IMR-90 (cell line): ENCODE results near the gene RAD51B. TPM values are rescaled to one million over a fixed set of nuclear protein-coding genes. Genes with fewer than 3 reads are reported as not detected.

Source experiments
- ATAC-seq: fragments of 200-7000 bp; cut with Tn5 transposase; 2 replicates; pipeline ENCODE4 v1.9.1; 2020; ENCODE audit warnings: low read depth, mild to moderate bottlenecking, moderate library complexity
- BruUV-seq: library from RNA; stranded (reverse); fragments of 400-500 nt; replicated peaks from 2 replicates; lab custom pipeline; 2021; lab: Mats Ljungman, UMichigan
- CTCF ChIA-PET: fragments of 300-600 bp; formaldehyde crosslinking; extraction: SDS; loops from one replicate; lab custom pipeline; 2021; ENCODE audit warnings: antibody characterized with exemption; lab: Yijun Ruan, JAX
- POLR2A ChIA-PET: fragments of 300-600 bp; sonication (Branson Sonifier 250); formaldehyde crosslinking; loops from one replicate; lab custom pipeline; 2022; ENCODE audit warnings: antibody characterized with exemption; ENCODE audit not compliant: unreplicated experiment; lab: Charles Lee
- DNase-seq: peaks from one replicate; pipeline ENCODE4 v3.0.0; 2013
- H2AFZ ChIP-seq: replicated peaks from 2 replicates; pipeline ENCODE3; 2013; ENCODE audit warnings: low read length, mild to moderate bottlenecking; ENCODE audit not compliant: poor library complexity
- H2AK5ac ChIP-seq: 2 replicates; pipeline ENCODE4 v1.6.1; 2013; ENCODE audit warnings: low read depth, low read length, inconsistent platforms
- H2AK9ac ChIP-seq: replicated peaks from 2 replicates; pipeline ENCODE3; 2013; ENCODE audit warnings: mild to moderate bottlenecking, low read depth, low read length, moderate library complexity; ENCODE audit not compliant: poor library complexity
- H2BK120ac ChIP-seq: 2 replicates; pipeline ENCODE4 v1.6.1; 2013; ENCODE audit warnings: low read depth, low read length, inconsistent platforms
- H2BK15ac ChIP-seq: 3 replicates; pipeline ENCODE4 v1.6.1; 2013; ENCODE audit warnings: low read depth, low read length, inconsistent platforms
- H2BK20ac ChIP-seq: 2 replicates; pipeline ENCODE4 v1.6.1; 2013; ENCODE audit warnings: low read depth, mild to moderate bottlenecking, inconsistent platforms, low read length, moderate library complexity
- H2BK5ac ChIP-seq: 2 replicates; pipeline ENCODE4 v1.6.1; 2013; ENCODE audit warnings: mild to moderate bottlenecking, low read depth, low read length, inconsistent platforms; ENCODE audit not compliant: poor library complexity, severe bottlenecking
- H3K14ac ChIP-seq: replicated peaks from 2 replicates; pipeline ENCODE4 v1.6.1; 2013; ENCODE audit warnings: low read depth, low read length, inconsistent platforms
- H3K18ac ChIP-seq: 2 replicates; pipeline ENCODE4 v1.6.1; 2013; ENCODE audit warnings: low read depth, low read length, control low read depth
- H3K23ac ChIP-seq: 2 replicates; pipeline ENCODE4 v1.6.1; 2013; ENCODE audit warnings: low read depth, low read length, inconsistent platforms
- H3K27ac ChIP-seq: 2 replicates; pipeline ENCODE4 v1.5.1; 2013; ENCODE audit warnings: mild to moderate bottlenecking, control low read depth, low read length; ENCODE audit not compliant: insufficient read depth
- H3K27me3 ChIP-seq: 2 replicates; pipeline ENCODE4 v1.6.1; 2013; ENCODE audit warnings: low read length; ENCODE audit not compliant: control insufficient read depth, insufficient read depth
- H3K36me3 ChIP-seq: 2 replicates; pipeline ENCODE4 v1.6.1; 2013; ENCODE audit warnings: low read length, mixed read lengths; ENCODE audit not compliant: control insufficient read depth, insufficient read depth
- H3K4ac ChIP-seq: 2 replicates; pipeline ENCODE4 v1.6.1; 2013; ENCODE audit warnings: low read depth, low read length, inconsistent platforms
- H3K4me1 ChIP-seq: 2 replicates; pipeline ENCODE4 v1.6.1; 2013; ENCODE audit warnings: low read length, mixed read lengths; ENCODE audit not compliant: control insufficient read depth, insufficient read depth
- H3K4me2 ChIP-seq: 2 replicates; pipeline ENCODE4 v1.6.1; 2013; ENCODE audit warnings: low read depth, mild to moderate bottlenecking, control low read depth, low read length, moderate library complexity
- H3K4me3 ChIP-seq: 2 replicates; pipeline ENCODE4 v1.5.1; 2013; ENCODE audit warnings: low read depth, mild to moderate bottlenecking, control low read depth, low read length, moderate library complexity; ENCODE audit not compliant: insufficient read depth
- H3K56ac ChIP-seq: 2 replicates; pipeline ENCODE4 v1.6.1; 2013; ENCODE audit warnings: low read length, inconsistent platforms; ENCODE audit not compliant: insufficient read depth; ENCODE audit errors: extremely low read depth
- H3K79me1 ChIP-seq, 2 experiments: 2 replicates each; pipeline ENCODE4 v1.6.1; 2013; ENCODE audit warnings: low read length in 2 of 2, inconsistent platforms in 1 of 2, low read depth in 1 of 2
- H3K9ac ChIP-seq: 2 replicates; pipeline ENCODE4 v1.6.1; 2013; ENCODE audit warnings: low read depth, low read length, control low read depth
- H3K9me1 ChIP-seq: 2 replicates; pipeline ENCODE4 v1.6.1; 2013; ENCODE audit warnings: low read length, inconsistent platforms; ENCODE audit not compliant: insufficient read depth
- H3K9me3 ChIP-seq: 2 replicates; pipeline ENCODE4 v1.6.1; 2013; ENCODE audit warnings: low read length; ENCODE audit not compliant: control insufficient read depth, insufficient read depth
- H4K20me1 ChIP-seq: 2 replicates; pipeline ENCODE4 v1.6.1; 2013; ENCODE audit warnings: low read length, inconsistent platforms; ENCODE audit not compliant: insufficient read depth
- H4K5ac ChIP-seq: 2 replicates; pipeline ENCODE4 v1.6.1; 2013; ENCODE audit warnings: mild to moderate bottlenecking, low read depth, low read length, control low read depth
- H4K8ac ChIP-seq, 2 experiments: 2 replicates each; pipeline ENCODE4 v1.6.1; 2013; ENCODE audit warnings: low read depth in 2 of 2, low read length in 2 of 2, control low read depth in 1 of 2, inconsistent platforms in 1 of 2
- H4K91ac ChIP-seq: 2 replicates; pipeline ENCODE4 v1.6.1; 2013; ENCODE audit warnings: low read depth, low read length, inconsistent platforms; ENCODE audit not compliant: insufficient read depth
- MAFK ChIP-seq: IDR thresholded peaks from 2 replicates; pipeline ENCODE4 v1.6.1; 2012; ENCODE audit warnings: low read depth, low read length, improper control_type of control experiment
- WGBS, 2 experiments: methylation state at CpG; one replicate each; pipeline versions ENCODE4 v1.1.5 to v1.1.7; 2013; ENCODE audit warnings: missing lambda C conversion rate in 2 of 2; ENCODE audit not compliant: insufficient read length in 1 of 2; ENCODE audit errors: extremely low coverage in 2 of 2; 5-methylcytosine and 5-hydroxymethylcytosine counted together
- dilution Hi-C: fragments of 300-500 bp; cut with HindIII; formaldehyde crosslinking; loops from one replicate; pipeline ENCODE4 v1.14.3; 2018; ENCODE audit warnings: low sequenced_read_pairs; ENCODE audit not compliant: unreplicated experiment
- in situ Hi-C: fragments of 300-500 bp; cut with MboI; formaldehyde crosslinking; loops from 3 replicates; pipeline ENCODE4 v1.14.3; 2019; ENCODE audit warnings: low sequenced_read_pairs, inconsistent platforms, mixed read lengths
- intact Hi-C: fragments of 100-400 bp; cut with micrococcal nuclease; formaldehyde crosslinking; loops from 2 replicates; pipeline ENCODE4 v1.10.0; 2022
- polyA plus RNA-seq, 3 experiments: library from polyadenylated mRNA; depleted of rRNA; stranded (reverse); fragments of >200 nt; gene quantifications; 2 replicates each; pipeline ENCODE4 v1.2.3, GENCODE V29; 2012; ENCODE audit warnings: low replicate concordance in 1 of 3
- total RNA-seq: library from RNA; depleted of rRNA; stranded (reverse); fragments of >200 nt; gene quantifications from 2 replicates; pipeline ENCODE4 v1.2.3, GENCODE V29; 2012

RAD51B gene
- total and polyA plus RNA-seq, 2 of the 4 experiments (the other 2 are of a cell fraction) = 5.1 to 18.8 TPM

GRCh38 chr14:68552075-68552474 lies 732.5 kb downstream of the RAD51B start:
- peak overlapping the region; percentile 57 for H2AK9ac ChIP-seq
- H3K4ac ChIP-seq = peak overlapping the region; percentile 48; the same call in 1 of the 2 replicates
- no TSS peak for BruUV-seq
- ATAC-seq (no peak), DNase-seq (no peak)
- WGBS, 2 experiments = no CpG with 5 or more reads among the region's 7 CpGs
- H3K14ac ChIP-seq = no peak overlapping the region
- no peaks in the 10 kb centered on the region for H3K36me3 ChIP-seq
- H2BK120ac ChIP-seq = peak overlapping the region; percentile 84
- POLR2A ChIA-PET = no interaction called here
- in situ Hi-C loops (no loop called here), intact Hi-C loops (no loop called here), dilution Hi-C loops (no loop called here)
- no peak for TF ChIP-seq MAFK
- no peak overlapping the region; the same call in 1 of the 2 replicates for H3K18ac ChIP-seq
- no peak overlapping the region for H3K4me3 ChIP-seq
- H4K20me1 ChIP-seq = no peaks in the 10 kb centered on the region
- peaks cover 0 to 13% of the 10 kb centered on the region in 2 experiments; a peak in 2 of 4 replicates for H3K79me1 ChIP-seq
- H3K9me1 ChIP-seq = peaks cover 28% of the 10 kb centered on the region
- H4K91ac ChIP-seq = peak overlapping the region; percentile 5; the same call in 1 of the 2 replicates
- peaks cover 34% of the 10 kb centered on the region for H3K4me1 ChIP-seq
- peak overlapping the region; percentile 33 for H2AFZ ChIP-seq
- H3K9ac ChIP-seq = no peak overlapping the region
- H3K56ac ChIP-seq = no peak overlapping the region
- H4K5ac ChIP-seq = no peak overlapping the region
- peak overlapping the region; percentile 80; the same call in 2 of the 3 replicates for H2BK15ac ChIP-seq
- H2BK5ac ChIP-seq = no peak overlapping the region
- H4K8ac ChIP-seq = peak overlapping the region in 1 of 2 experiments; percentile 7; a peak in 1 of 4 replicates
- no peak overlapping the region for H3K23ac ChIP-seq
- H3K27ac ChIP-seq = no peak overlapping the region
- no peaks in the 10 kb centered on the region for H3K9me3 ChIP-seq
- H3K27me3 ChIP-seq = no peaks in the 10 kb centered on the region
- H2AK5ac ChIP-seq = peak overlapping the region; percentile 75; the same call in 1 of the 2 replicates
- H3K4me2 ChIP-seq = no peak overlapping the region
- H2BK20ac ChIP-seq = peak overlapping the region; percentile 28; the same call in 1 of the 2 replicates
- CTCF ChIA-PET = no interaction called here
